Stimulated activated CD8-positive, alpha-beta memory T cell treated with anti-CD3 and anti-CD28 coated beads, Interleukin-7, amount 100 ng/mL, for 48 hours (primary cell): Measurements from ENCODE around the gene EVA1A.
A peak's percentile ranks its signal among the peaks of the same experiment; 100 is the strongest.

Experiments used
- DNase-seq, 2 donors: peaks; one replicate each; pipeline ENCODE4 v3.0.0-alpha.2; 2020; ENCODE audit warnings: low read depth in 1 of 2; ENCODE audit errors: extremely low read depth in 1 of 2

Gene EVA1A

GRCh38 chr2:75545387-75545786 lies 15.4 kb downstream of the EVA1A start:
- no peak for DNase-seq

DNA sequence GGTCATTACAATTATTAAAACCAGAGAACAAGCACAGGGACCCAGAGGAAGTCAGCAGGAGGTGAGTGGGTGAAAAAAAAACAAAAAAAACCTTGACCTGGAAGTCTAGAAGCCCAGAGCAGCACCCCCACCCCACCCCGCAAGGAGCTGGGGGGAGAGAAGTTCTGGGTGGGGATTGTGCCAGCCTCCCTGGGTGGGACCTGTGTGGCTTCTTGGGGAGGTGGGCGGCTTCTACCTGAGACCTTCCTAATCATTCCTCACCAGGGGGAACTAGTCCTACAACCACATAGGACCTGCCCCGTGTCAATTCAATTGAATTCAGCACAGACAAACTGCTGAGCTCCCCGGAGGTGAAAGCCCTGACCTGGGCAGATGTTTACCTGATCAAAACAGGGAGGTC lies 17.3 kb downstream of the EVA1A start:
- no peak for DNase-seq

DNA sequence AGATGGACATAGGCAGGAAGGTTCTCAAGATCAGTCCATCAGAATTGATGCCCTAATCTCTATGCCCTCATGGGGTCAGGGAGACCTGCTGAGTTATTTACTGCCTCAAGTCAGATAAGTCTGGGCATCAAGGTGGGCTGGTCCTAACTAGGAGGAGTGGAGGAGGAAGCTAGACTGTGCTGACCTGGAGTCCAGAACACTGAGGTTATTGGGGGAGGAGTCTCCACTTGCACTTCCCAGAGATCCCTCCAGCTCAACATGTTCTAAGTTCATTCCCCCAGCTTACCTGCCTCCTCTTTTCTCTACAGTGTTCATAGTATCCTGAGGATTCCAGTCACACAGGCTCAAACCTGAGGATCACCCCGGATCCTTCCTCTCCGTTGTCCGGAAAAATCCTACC lies 19.3 kb downstream of the EVA1A start:
- DNase-seq, result no peak

- DNase-seq, result no peak
Measured at GRCh38 chr2:75540994-75541393, 19.7 kb downstream of the EVA1A start.

- no peak for DNase-seq
Measured at GRCh38 chr2:75539955-75540716, 20.6 kb downstream of the EVA1A start.

DNA sequence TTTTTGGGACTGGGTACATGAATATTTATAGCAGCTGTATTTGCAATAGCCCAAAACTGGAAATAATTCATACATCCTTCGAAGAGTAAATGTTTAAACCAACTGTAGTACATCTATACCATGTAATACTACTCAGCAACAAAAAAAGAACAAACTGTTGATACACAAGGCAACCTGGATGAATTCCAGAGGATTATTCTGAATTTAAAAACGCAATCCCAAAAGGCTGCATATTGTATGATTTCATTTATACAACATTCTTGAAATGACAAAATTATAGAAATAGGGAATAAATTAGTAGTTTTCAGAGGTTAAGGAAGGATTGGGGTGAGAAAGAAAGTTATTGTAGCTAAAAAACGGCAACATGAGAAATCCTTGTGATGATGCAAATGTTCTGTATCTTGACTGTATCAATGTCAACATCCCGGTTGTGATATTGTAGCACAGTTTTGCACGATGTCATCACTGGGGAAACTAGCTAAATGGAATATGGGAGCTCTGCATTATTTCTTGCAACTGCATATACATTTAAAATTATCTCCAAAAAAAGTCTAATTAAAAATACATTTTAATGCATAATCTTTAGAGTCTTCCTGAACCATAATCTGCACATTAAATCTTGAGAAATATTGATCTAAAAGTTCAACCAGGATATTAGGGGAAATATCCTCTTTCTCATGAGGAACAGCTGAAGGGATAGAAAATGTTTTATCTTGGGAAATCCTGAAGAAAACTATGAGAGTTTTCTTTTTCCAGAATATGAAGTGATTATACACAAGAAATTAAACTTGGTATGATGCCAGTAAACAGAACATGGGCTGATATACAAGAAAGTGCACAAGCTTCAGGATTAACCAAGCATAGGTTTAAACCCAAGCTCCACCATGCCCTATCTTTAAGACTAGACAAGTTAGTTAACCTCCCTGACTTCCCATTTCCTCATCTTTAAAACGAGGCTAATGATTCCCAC lies 21.9 kb downstream of the EVA1A start:
- no peak for DNase-seq

- no peak for DNase-seq
Measured at GRCh38 chr2:75537658-75538057, 23.1 kb downstream of the EVA1A start.

- DNase-seq, result no peak
Measured at GRCh38 chr2:75533135-75533534, 27.6 kb downstream of the EVA1A start.

DNA sequence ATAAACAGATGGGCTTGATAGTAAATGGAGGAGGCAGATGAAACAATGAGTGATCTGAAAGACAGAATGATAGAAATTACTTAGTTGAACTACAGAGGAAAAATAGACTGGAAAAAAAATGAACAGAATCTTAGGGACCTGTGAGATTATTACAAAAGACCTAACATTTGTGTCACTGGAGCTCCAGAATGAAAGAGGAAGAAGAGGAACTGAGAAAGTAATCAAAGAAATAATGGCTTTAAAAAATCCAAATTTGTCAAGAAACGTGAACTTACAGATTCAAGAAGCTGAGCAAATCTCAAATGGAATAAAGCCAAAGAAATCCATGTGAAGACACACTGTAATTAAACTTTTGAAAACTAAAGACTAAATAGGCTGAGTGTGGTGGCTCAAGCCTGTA lies 28.3 kb downstream of the EVA1A start:
- no peak for DNase-seq

- no peak for DNase-seq
Measured at GRCh38 chr2:75528221-75528977, 32.3 kb downstream of the EVA1A start.

GRCh38 chr2:75527676-75528075 lies 33.1 kb downstream of the EVA1A start:
- no peak for DNase-seq

DNA sequence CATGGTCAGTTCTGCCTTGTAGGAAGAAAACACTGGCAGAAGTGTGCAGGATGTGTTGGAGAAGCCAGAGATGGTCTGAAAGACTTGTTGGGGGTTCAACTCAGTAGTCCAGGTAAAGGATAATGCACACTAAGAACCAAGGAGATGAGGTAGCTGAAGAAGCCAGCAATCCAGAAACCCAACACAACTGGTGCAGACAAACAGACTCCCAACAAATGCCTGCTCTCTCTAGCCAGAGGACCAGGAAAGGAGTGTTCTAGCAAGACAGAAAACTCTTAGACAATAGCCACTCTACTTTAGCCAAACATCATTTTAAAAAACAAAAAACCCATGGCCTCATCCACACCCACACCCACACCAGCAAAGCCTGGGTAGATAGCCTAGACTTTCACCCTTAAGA lies 33.9 kb downstream of the EVA1A start:
- DNase-seq, result no peak

GRCh38 chr2:75525434-75526310 lies 35.1 kb downstream of the EVA1A start:
- no peak for DNase-seq

- DNase-seq, result no peak
Measured at GRCh38 chr2:75524276-75524911, 36.3 kb downstream of the EVA1A start.

DNA sequence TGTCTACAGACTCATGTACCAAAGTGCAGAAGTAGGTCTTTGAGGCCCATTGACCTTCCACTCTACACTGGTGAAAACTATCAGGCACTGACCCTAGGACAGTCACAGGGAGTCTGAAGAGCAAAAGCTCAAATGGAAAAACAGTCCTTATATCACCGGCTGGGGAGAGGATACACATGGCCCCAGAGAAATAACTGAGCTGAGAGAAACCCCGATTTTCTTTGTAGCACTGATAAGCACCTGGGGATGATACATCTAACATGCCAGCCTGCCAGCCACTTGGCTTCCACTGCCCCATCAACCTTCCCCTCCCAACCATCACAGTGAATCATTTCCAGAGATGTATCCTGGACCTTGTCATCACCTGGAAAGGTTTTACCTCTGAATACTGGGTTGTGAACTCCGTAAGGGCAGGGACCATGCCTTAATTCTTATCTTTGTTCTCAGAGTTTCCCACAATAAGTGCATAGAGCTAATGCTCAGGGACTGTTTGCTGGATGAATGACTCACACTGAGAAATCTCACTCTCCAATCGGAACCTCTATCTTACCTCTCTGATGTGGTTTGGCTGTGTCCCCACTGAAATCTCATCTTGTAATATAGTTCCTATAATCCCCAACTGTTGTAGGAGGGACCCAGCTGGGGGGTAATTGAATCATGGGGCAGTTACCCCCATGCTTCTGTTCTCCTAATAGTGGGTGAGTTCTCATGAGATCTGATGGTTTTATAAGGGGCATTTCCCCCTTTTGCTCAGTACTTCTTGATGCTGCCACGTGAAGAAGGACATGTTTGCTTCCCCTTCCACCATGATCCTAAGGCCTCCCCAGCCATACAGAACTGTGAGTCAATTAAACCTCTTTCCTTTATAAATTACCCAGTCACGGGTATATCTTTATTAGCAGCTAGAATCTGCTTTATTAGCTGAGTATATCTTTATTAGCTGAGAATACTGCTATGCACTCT lies 37.1 kb downstream of the EVA1A start:
- DNase-seq, result peak in 1 of 2 donors; percentile 5

GRCh38 chr2:75522543-75523312 lies 38.0 kb downstream of the EVA1A start:
- DNase-seq, result no peak

DNA sequence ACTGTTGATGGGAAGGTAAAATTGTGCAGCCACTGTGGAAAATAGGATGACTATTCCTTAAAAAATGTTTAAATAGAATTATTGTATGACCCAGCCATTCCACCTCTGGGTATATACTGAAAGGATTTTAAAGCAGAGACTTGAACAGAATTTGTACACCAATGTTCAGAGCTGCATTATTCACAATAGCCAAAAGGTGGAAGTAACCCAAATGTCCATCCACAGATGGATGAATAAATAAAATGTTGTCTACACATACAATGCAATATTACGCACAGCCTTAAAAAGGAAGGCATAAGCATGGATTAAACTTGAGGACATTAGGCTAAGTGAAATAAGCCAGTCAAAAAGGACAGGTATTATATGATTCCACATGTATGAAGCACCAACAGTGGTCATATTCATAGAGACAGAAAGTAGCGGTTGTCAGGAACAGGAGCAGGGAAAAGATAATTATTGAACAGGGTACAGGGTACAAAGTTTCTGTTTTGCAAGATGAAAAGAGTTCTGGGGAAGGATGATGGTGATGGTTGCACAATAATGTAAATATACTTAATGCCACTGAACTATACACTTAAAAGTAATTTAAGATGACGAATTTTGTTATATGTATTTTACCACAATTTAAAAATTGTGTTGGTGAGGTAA lies 39.4 kb downstream of the EVA1A start:
- no peak for DNase-seq
